ENCODE measurements around the gene MAST4.

MAST4 gene

GRCh38 chr5:66877843-66878242, 281.6 kb downstream of the MAST4 start:
- TF ChIP-seq CTCF (conservative IDR thresholded peaks at IDR 0.05; ENCODE audit: low read length) = no peak
- DNase-seq (ENCODE audit: low read depth) = no peak

GRCh38 chr5:66880401-66880800, 284.2 kb downstream of the MAST4 start:
- no peak for DNase-seq (ENCODE audit: low read depth)
- TF ChIP-seq CTCF (conservative IDR thresholded peaks at IDR 0.05; ENCODE audit: low read length) = no peak
- H3K4me3 ChIP-seq (ENCODE audit: low read length) = no peak overlapping the region

More at GRCh38 chr5:66877843-66878242, 281.6 kb downstream of the MAST4 start:
- no peak overlapping the region for H3K4me3 ChIP-seq (ENCODE audit: low read length)

GRCh38 chr5:66881480-66882161, 285.4 kb downstream of the MAST4 start:
- H3K4me3 ChIP-seq (ENCODE audit: low read length) = no peak overlapping the region
- DNase-seq (ENCODE audit: low read depth) = no peak
- TF ChIP-seq CTCF (conservative IDR thresholded peaks at IDR 0.05; ENCODE audit: low read length) = no peak

GRCh38 chr5:66882606-66883227, 286.5 kb downstream of the MAST4 start:
- DNase-seq (ENCODE audit: low read depth) = no peak
- TF ChIP-seq CTCF (conservative IDR thresholded peaks at IDR 0.05; ENCODE audit: low read length) = no peak
- no peak overlapping the region for H3K4me3 ChIP-seq (ENCODE audit: low read length)

- no peak for TF ChIP-seq CTCF (conservative IDR thresholded peaks at IDR 0.05; ENCODE audit: low read length)
- DNase-seq (ENCODE audit: low read depth) = no peak
- no peak overlapping the region for H3K4me3 ChIP-seq (ENCODE audit: low read length)
Measured at GRCh38 chr5:66884564-66885243, 288.5 kb downstream of the MAST4 start.

- DNase-seq (ENCODE audit: low read depth) = no peak
- no peak for TF ChIP-seq CTCF (conservative IDR thresholded peaks at IDR 0.05; ENCODE audit: low read length)
- no peak overlapping the region for H3K4me3 ChIP-seq (ENCODE audit: low read length)
Measured at GRCh38 chr5:66886941-66887340, 290.7 kb downstream of the MAST4 start.
